ENCODE results near the gene RPS5. TPM values are rescaled to one million over a fixed set of nuclear protein-coding genes. Genes with fewer than 3 reads are reported as not detected.

RPS5 gene
- total RNA-seq, 1 donor from 2014 or later, result 634 TPM

DNA sequence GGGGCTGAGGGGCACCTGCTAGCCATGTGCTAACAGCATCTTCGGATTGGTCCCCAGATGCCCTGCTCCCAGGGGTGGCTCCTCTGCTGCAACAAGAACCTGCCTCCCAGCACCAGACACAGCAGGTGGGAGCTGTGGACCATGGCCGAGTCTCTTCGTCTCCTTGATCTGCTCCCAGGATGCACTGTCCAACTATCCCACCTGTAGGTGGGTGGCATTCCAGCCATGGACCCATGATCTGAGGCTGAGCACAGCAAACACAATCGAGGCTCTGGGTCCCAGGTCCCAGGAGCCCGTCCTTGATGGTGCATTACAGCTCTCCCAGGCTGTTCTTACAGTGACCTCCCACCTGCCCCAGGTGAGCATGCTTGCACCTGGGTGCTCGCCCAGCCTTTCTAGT lies 7.8 kb upstream of the RPS5 start:
- Mint-ChIP-seq H3K4me1 (ENCODE audit: low read depth) (peaks cover 22% of the 10 kb centered on the region), H3K9me3 (ENCODE audit: low read depth) (no peaks in the 10 kb centered on the region), H3K4me3 (ENCODE audit: unreplicated experiment) (peak overlapping the region; percentile 90), H3K27me3 (ENCODE audit: low read depth) (no peaks in the 10 kb centered on the region), H3K36me3 (ENCODE audit: low read depth) (no peaks in the 10 kb centered on the region), H3K27ac (ENCODE audit: unreplicated experiment) (no peak overlapping the region)
- TF ChIP-seq, protein P1, sequence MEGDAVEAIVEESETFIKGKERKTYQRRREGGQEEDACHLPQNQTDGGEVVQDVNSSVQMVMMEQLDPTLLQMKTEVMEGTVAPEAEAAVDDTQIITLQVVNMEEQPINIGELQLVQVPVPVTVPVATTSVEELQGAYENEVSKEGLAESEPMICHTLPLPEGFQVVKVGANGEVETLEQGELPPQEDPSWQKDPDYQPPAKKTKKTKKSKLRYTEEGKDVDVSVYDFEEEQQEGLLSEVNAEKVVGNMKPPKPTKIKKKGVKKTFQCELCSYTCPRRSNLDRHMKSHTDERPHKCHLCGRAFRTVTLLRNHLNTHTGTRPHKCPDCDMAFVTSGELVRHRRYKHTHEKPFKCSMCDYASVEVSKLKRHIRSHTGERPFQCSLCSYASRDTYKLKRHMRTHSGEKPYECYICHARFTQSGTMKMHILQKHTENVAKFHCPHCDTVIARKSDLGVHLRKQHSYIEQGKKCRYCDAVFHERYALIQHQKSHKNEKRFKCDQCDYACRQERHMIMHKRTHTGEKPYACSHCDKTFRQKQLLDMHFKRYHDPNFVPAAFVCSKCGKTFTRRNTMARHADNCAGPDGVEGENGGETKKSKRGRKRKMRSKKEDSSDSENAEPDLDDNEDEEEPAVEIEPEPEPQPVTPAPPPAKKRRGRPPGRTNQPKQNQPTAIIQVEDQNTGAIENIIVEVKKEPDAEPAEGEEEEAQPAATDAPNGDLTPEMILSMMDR (IDR thresholded peaks at IDR 0.05), result no peak
- no peak for DNase-seq (ENCODE audit: low spot score)

DNA sequence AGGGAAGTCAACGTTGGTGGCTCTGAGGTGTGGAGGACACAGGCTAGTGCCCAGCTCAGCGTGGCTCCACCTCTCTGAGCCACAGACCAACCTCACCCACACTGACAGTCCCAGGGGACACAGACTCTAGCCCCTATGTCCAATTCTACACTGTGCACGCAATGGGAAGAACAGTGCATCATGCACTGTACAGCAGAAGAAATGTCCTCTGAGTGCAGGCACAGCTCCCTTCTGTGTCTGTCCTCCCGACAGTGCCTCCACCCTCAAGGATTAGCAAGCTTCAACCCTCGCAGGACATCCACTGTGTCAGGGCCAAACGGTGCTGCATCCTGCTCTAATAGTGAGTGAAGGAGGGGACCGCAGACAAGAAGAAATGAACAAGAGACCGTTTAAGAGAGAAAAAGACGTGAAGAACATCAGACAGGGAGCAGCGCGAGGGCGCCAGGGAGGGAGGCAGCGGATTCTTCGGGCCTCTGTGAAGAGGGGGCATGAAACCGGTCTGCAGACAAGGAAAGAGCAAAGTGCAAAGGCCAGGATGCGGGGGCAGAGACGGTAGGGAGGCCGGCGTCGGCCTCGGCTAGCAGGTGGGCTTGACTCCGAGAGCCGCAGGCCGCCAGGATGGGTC lies 6.9 kb upstream of the RPS5 start:
- H3K36me3 Mint-ChIP-seq (ENCODE audit: low read depth), result no peaks in the 10 kb centered on the region
- H3K4me1 Mint-ChIP-seq (ENCODE audit: low read depth), result peaks cover 22% of the 10 kb centered on the region
- H3K27ac Mint-ChIP-seq (ENCODE audit: unreplicated experiment), result peak overlapping the region; percentile 96
- H3K4me3 Mint-ChIP-seq (ENCODE audit: unreplicated experiment), result peak overlapping the region; percentile 90
- H3K9me3 Mint-ChIP-seq (ENCODE audit: low read depth), result no peaks in the 10 kb centered on the region
- peak; percentile 59 for DNase-seq (ENCODE audit: low spot score)
- H3K27me3 Mint-ChIP-seq (ENCODE audit: low read depth), result no peaks in the 10 kb centered on the region
- TF ChIP-seq, protein P1 (IDR thresholded peaks at IDR 0.05), result no peak

DNA sequence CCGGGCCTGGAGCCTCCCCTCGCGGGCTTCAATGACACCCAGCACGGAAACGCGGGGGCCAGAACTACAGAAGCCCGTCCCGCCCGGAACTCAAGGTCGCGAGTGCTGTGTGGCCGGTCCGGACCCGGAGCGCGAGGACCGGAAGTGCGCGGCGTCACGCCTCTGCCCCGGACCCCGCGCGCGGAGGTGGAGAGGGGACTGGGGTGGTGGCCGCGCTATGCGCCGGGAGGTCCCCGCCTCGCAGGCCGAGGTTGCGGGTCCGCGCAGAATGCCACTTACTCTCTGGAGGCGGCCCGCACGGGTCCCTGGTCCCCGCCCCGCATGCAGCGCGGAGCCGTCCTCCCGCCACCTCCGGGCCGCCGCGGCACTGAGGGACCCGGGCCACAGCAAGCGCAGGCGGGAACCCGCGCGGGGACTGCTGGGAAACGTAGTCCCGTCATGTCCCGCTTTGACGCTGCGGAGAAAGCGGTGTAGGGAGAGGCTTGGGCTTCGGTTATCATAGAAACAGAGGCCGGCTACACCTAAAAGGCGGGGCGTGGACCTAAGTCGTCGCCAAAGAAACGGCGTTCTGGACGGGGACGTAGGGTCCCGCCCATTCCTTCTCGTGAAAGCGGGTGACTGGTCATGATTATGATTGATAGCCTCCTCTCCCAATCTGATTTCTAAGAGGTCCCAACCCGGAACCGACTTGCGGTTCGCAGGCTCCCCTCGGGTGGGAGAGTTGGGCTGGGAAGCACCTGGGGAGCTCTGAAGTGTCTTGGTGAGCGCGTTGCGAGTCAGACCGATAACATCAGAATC lies 6.2 kb upstream of the RPS5 start, which contains the start of gene ZNF837:
ZNF837 (minus strand) TSS at position 369 of the 798 bp plus-strand sequence. CDS start 11,698 bp downstream, outside the sequence.
- Mint-ChIP-seq H3K4me1 (ENCODE audit: low read depth) (peaks cover 28% of the 10 kb centered on the region), H3K36me3 (ENCODE audit: low read depth) (no peaks in the 10 kb centered on the region), H3K27me3 (ENCODE audit: low read depth) (no peaks in the 10 kb centered on the region), H3K27ac (ENCODE audit: unreplicated experiment) (peak within 1 kb of the TSS; percentile 96), H3K4me3 (ENCODE audit: unreplicated experiment) (peak within 1 kb of the TSS; percentile 90), H3K9me3 (ENCODE audit: low read depth) (no peaks in the 10 kb centered on the region)
- DNase-seq (ENCODE audit: low spot score), result peak; percentile 99
- TF ChIP-seq, protein P1 (IDR thresholded peaks at IDR 0.05), result peak; percentile 17

DNA sequence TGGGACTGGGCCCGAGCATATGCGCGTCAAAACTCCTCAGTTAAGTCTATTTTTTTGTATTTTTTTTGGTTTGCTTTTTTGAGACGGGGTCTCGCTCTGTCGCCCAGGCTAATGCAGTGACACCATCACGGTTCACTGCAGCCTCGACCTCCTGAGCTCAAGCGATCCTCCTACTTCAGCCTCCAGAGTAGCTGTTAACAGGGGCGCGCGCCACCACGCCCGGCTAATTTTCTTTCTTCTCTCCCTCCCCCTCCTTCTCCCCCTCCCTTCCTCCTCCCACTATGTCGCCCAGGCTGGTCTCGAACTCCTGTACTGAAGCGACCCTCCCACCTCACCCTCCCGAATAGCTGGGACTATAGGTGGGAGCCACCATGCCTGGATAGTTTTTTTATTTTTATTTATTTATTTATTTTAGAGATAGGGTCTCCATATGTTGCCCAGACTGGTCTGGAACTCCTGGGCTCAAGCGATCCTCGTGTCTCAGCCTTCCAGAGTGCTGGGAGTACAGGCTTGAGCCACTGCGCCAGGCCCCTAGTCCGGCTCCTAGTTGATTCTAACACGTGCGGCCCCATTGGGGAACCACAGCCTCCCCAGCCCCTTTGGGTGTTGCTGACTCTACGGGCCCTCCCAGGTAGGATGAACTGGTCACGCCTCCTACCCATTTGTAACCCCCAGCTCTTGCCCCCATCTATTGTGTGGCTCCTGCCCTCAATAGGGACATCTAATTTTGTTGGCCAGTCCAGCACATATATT lies 5.4 kb upstream of the RPS5 start:
- no peak for DNase-seq (ENCODE audit: low spot score)
- TF ChIP-seq, protein P1 (IDR thresholded peaks at IDR 0.05), result no peak
- no peaks in the 10 kb centered on the region for H3K9me3 Mint-ChIP-seq (ENCODE audit: low read depth)
- peak overlapping the region; percentile 90 for H3K4me3 Mint-ChIP-seq (ENCODE audit: unreplicated experiment)
- H3K27ac Mint-ChIP-seq (ENCODE audit: unreplicated experiment), result peak overlapping the region; percentile 96
- H3K27me3 Mint-ChIP-seq (ENCODE audit: low read depth), result no peaks in the 10 kb centered on the region
- H3K4me1 Mint-ChIP-seq (ENCODE audit: low read depth), result peaks cover 31% of the 10 kb centered on the region
- H3K36me3 Mint-ChIP-seq (ENCODE audit: low read depth), result no peaks in the 10 kb centered on the region

All from chondrocyte (in vitro differentiated cells).